ENCODE measurements around the gene SERTAD1.

DNA sequence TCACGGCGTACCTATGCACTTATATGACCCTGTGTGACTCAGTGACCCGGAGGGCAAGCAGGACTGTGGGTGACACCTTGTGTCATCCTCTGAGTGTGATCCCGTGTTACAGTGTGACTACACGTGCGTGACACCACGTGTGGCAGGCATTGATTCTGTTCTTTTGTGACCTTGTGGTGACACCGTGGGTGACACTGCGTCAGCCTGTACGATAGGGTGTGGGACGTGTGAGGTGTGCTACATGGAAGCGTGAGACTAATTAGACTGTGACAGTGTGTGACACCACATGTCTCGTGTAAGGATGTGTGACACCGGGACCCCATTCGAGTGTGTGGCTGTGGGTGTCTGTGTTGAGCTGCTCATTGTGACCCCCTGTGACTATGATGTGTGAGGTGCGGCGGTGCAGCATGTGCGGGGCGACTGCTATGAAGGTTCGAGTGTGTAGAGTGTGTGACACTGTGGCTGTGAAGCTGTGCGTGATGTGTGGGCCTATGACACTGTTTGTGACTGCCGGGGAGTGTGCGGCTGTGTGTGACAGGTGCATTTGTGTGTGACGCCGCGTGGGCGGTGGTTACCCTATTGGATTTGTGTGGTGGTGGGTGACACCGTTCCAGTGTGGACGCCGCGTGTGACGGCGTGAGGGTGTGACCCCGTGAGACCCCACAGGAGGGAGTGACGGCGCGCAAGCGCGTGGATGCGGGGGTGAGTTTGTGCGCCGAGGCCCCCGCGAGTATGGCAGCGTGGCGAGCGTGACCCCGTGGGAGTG is 40.6 kb upstream of the SERTAD1 start:
- no peak for TF ChIP-seq POLR2AphosphoS5 (IDR thresholded peaks at IDR 0.05; ENCODE audit: insufficient read depth in 1 of 2, low read depth in 1 of 2)
- TF ChIP-seq, protein P1, sequence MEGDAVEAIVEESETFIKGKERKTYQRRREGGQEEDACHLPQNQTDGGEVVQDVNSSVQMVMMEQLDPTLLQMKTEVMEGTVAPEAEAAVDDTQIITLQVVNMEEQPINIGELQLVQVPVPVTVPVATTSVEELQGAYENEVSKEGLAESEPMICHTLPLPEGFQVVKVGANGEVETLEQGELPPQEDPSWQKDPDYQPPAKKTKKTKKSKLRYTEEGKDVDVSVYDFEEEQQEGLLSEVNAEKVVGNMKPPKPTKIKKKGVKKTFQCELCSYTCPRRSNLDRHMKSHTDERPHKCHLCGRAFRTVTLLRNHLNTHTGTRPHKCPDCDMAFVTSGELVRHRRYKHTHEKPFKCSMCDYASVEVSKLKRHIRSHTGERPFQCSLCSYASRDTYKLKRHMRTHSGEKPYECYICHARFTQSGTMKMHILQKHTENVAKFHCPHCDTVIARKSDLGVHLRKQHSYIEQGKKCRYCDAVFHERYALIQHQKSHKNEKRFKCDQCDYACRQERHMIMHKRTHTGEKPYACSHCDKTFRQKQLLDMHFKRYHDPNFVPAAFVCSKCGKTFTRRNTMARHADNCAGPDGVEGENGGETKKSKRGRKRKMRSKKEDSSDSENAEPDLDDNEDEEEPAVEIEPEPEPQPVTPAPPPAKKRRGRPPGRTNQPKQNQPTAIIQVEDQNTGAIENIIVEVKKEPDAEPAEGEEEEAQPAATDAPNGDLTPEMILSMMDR (IDR thresholded peaks at IDR 0.05), result no peak

Data from vagina (tissue), 2 donors.